H1 (cell line): ENCODE results near the gene RUNX1. TPM values are rescaled to one million over a fixed set of nuclear protein-coding genes. Genes with fewer than 3 reads are reported as not detected.

ENCODE experiments used
- FOSL1 ChIP-seq: IDR thresholded peaks from 2 replicates; pipeline ENCODE4 v1.6.1; 2011; ENCODE audit warnings: mild to moderate bottlenecking, low read depth, low read length, moderate library complexity; ENCODE audit not compliant: insufficient read depth
- PHF8 ChIP-seq: fragments of 200-600 bp; sonication (generic); conservative IDR thresholded peaks from 2 replicates; pipeline ENCODE4 v1.7.1; 2012; ENCODE audit warnings: low read depth, mild to moderate bottlenecking, inconsistent platforms, low read length, moderate library complexity
- TAF7 ChIP-seq: optimal IDR thresholded peaks from 2 replicates; pipeline ENCODE3; 2011; ENCODE audit warnings: low read depth, mild to moderate bottlenecking, inconsistent platforms, low read length, moderate library complexity, borderline replicate concordance
- polyA plus RNA-seq, 7 experiments: library from polyadenylated mRNA; depleted of rRNA in 3 of 7; stranded (reverse) in 5 of 7; unstranded in 2 of 7; fragments of >200 nt in 5 of 7; fragments of 200-250 nt in 2 of 7; gene quantifications; 1 replicate in 5 of 7; 2 replicates in 1 of 7; 4 replicates in 1 of 7; pipeline versions ENCODE4 v1.2.1 to v1.2.3, GENCODE V29; 2011 to 2013; ENCODE audit warnings: missing spikeins in 2 of 7, mixed read lengths in 2 of 7
- total RNA-seq: library from RNA; stranded (reverse); fragmentation: NEBNext Ultra II Directional; extraction: Animal tissue kit (Norgen Biotek cat#: 25700); gene quantifications from 2 replicates; pipeline ENCODE4 v1.2.1, GENCODE V29; 2021

The RUNX1 gene
- total and polyA plus RNA-seq, 2 of the 8 experiments (the other 6 are each of a cell fraction or from before 2014, with no cell fraction given): 0.20 to 0.60 TPM

- TF ChIP-seq TAF7 (no peak), PHF8 (no peak), FOSL1 (no peak)
Observed at GRCh38 chr21:34884346-34884929, 164.7 kb downstream of the RUNX1 start (continued).
